HCT116 (cell line): Measurements from ENCODE around the gene DACH2. TPM values are rescaled to one million over a fixed set of nuclear protein-coding genes. Genes with fewer than 3 reads are reported as not detected.

Experiments used
- ATAC-seq: fragments of 200-7000 bp; cut with Tn5 transposase; 2 replicates; pipeline ENCODE4 v1.9.1; 2020; ENCODE audit warnings: mild to moderate bottlenecking, moderate library complexity
- BruUV-seq: library from RNA; stranded (reverse); fragments of 400-500 nt; replicated peaks from 2 replicates; lab custom pipeline; 2021; lab: Mats Ljungman, UMichigan
- CTCF ChIA-PET: fragments of 300-600 bp; sonication (Branson Sonifier 250); formaldehyde crosslinking; loops from one replicate; lab custom pipeline; 2021; ENCODE audit warnings: antibody characterized with exemption; lab: Charles Lee
- POLR2A ChIA-PET: fragments of 300-600, 350-600 bp; sonication (Branson Sonifier 250); formaldehyde crosslinking; loops from one replicate; lab custom pipeline; 2021; ENCODE audit warnings: antibody characterized with exemption; lab: Charles Lee
- RAD21 ChIA-PET, 2 experiments: fragments of 300-600 bp; sonication (Branson Sonifier 250); formaldehyde crosslinking; loops; one replicate each; lab custom pipeline; 2023; ENCODE audit warnings: low total read pairs in 2 of 2; ENCODE audit not compliant: uncharacterized antibody in 2 of 2, unreplicated experiment in 2 of 2, low non-redundant PET in 1 of 2; lab: Charles Lee
- DNase-seq: peaks from one replicate; pipeline ENCODE4 v3.0.0-alpha.2; 2010; ENCODE audit warnings: low read depth, low spot score
- H2AFZ ChIP-seq: fragments of 200-600 bp; shearing (Covaris generic), sonication (generic); 2 replicates; pipeline ENCODE4 v1.6.1; 2017; ENCODE audit warnings: low read depth, mixed run types, mixed read lengths, antibody characterized with exemption, low read length; ENCODE audit not compliant: poor library complexity, severe bottlenecking
- H3K27ac ChIP-seq: 2 replicates; pipeline ENCODE4 v1.5.1; 2012; ENCODE audit warnings: low read depth, low read length
- H3K27me3 ChIP-seq: fragments of 200-600 bp; sonication (generic); 2 replicates; pipeline ENCODE4 v1.6.1; 2016; ENCODE audit warnings: mixed run types, low read length, mixed read lengths; ENCODE audit not compliant: insufficient read depth
- H3K36me3 ChIP-seq, 2 experiments: fragments of 200-500 bp in 1 of 2; fragments of 200-600 bp in 1 of 2; sonication (Bioruptor generic) in 1 of 2; sonication (generic) in 1 of 2; 2 replicates each; pipeline versions ENCODE4 v1.5.1 to v1.6.1; 2014 to 2016; ENCODE audit warnings: low read length in 2 of 2, inconsistent platforms in 1 of 2, mixed read lengths in 1 of 2, mixed run types in 1 of 2; ENCODE audit not compliant: insufficient read depth in 2 of 2, control insufficient read depth in 1 of 2
- H3K4me1 ChIP-seq, 2 experiments: fragments of 200-600 bp in 1 of 2; sonication (generic) in 1 of 2; 2 replicates each; pipeline versions ENCODE4 v1.5.1 to v1.6.1; 2012 to 2017; ENCODE audit warnings: low read length in 2 of 2, inconsistent platforms in 1 of 2, mild to moderate bottlenecking in 1 of 2, mixed read lengths in 1 of 2, mixed run types in 1 of 2, moderate library complexity in 1 of 2; ENCODE audit not compliant: insufficient read depth in 2 of 2, control insufficient read depth in 1 of 2
- H3K4me2 ChIP-seq: fragments of 200-600 bp; sonication (generic); 2 replicates; pipeline ENCODE4 v1.6.1; 2017; ENCODE audit warnings: mixed run types, low read length, mixed read lengths
- H3K4me3 ChIP-seq, 2 experiments: fragments of 200-600 bp in 1 of 2; sonication (generic) in 1 of 2; replicated peaks in 1 of 2; 2 replicates each; pipeline ENCODE4 v1.5.1; 2011 to 2016; ENCODE audit warnings: low read length in 2 of 2, control low read depth in 1 of 2, low read depth in 1 of 2, mild to moderate bottlenecking in 1 of 2, mixed read lengths in 1 of 2, mixed run types in 1 of 2
- H3K79me2 ChIP-seq: fragments of 200-600 bp; sonication (generic); 2 replicates; pipeline ENCODE4 v1.6.1; 2017; ENCODE audit warnings: mild to moderate bottlenecking, mixed run types, low read length, moderate library complexity, mixed read lengths; ENCODE audit not compliant: insufficient read depth
- H3K9ac ChIP-seq: fragments of 200-600 bp; sonication (generic); 2 replicates; pipeline ENCODE4 v1.6.1; 2016; ENCODE audit warnings: low read length, mixed read lengths
- H3K9me2 ChIP-seq: fragments of 200-600 bp; sonication (generic), shearing (Covaris generic); 2 replicates; pipeline ENCODE4 v1.6.1; 2017; ENCODE audit warnings: mixed run types, mild to moderate bottlenecking, moderate library complexity; ENCODE audit not compliant: insufficient read depth
- H3K9me3 ChIP-seq, 2 experiments: fragments of 200-500 bp in 1 of 2; fragments of 200-600 bp in 1 of 2; sonication (Bioruptor generic) in 1 of 2; sonication (generic) in 1 of 2; 2 replicates each; pipeline ENCODE4 v1.6.1; 2014 to 2017; ENCODE audit warnings: low read length in 2 of 2, mixed read lengths in 2 of 2, inconsistent platforms in 1 of 2, low read depth in 1 of 2, mild to moderate bottlenecking in 1 of 2, mixed run types in 1 of 2, moderate library complexity in 1 of 2; ENCODE audit not compliant: control insufficient read depth in 1 of 2, insufficient read depth in 1 of 2
- H4K20me1 ChIP-seq: fragments of 200-600 bp; sonication (generic), shearing (Covaris generic); 2 replicates; pipeline ENCODE4 v1.6.1; 2017; ENCODE audit warnings: mixed run types, mild to moderate bottlenecking, moderate library complexity; ENCODE audit not compliant: insufficient read depth
- CEBPB ChIP-seq: IDR thresholded peaks from 2 replicates; pipeline ENCODE4 v1.6.1; 2012; ENCODE audit warnings: low read depth
- FOSL1 ChIP-seq: IDR thresholded peaks from 2 replicates; pipeline ENCODE4 v1.6.1; 2012; ENCODE audit warnings: low read depth
- RAD21 ChIP-seq: IDR thresholded peaks from 2 replicates; pipeline ENCODE4 v1.6.1; 2012; ENCODE audit warnings: low read depth, mild to moderate bottlenecking
- SP1 ChIP-seq: IDR thresholded peaks from 2 replicates; pipeline ENCODE4 v1.6.1; 2012; ENCODE audit warnings: low read depth
- YY1 ChIP-seq: IDR thresholded peaks from 2 replicates; pipeline ENCODE4 v1.6.1; 2011; ENCODE audit warnings: low read length, low read depth, moderate library complexity, mild to moderate bottlenecking; ENCODE audit not compliant: insufficient replicate concordance; ENCODE audit errors: extremely low read depth
- ZFX ChIP-seq: fragments of 450-650 bp; IDR thresholded peaks from 2 replicates; pipeline ENCODE4 v1.6.1; 2017
- ZNF274 ChIP-seq: fragments of 200-500 bp; sonication (Bioruptor generic); IDR thresholded peaks from 2 replicates; pipeline ENCODE4 v1.6.1; 2014; ENCODE audit warnings: mild to moderate bottlenecking, low read depth, low read length, inconsistent platforms
- intact Hi-C: fragments of 100-400 bp; cut with micrococcal nuclease; formaldehyde crosslinking; loops from 2 replicates; pipeline ENCODE4 v1.10.0; 2022
- total RNA-seq: library from RNA; stranded (reverse); gene quantifications from one replicate; pipeline ENCODE4 v1.2.1, GENCODE V29; 2021; ENCODE audit not compliant: unreplicated experiment
- TF ChIP-seq, protein P1 (sequence below): IDR thresholded peaks from 2 replicates; pipeline ENCODE4 v1.6.1; 2012; ENCODE audit warnings: low read depth
- TF ChIP-seq, protein P2 (sequence below), 3 experiments: fragments of 200-600 bp in 1 of 3; sonication (generic) in 1 of 3; IDR thresholded peaks in 2 of 3; conservative IDR thresholded peaks in 1 of 3; 2 replicates each; pipeline ENCODE4 v1.5.1; 2012 to 2017; ENCODE audit warnings: low read depth in 2 of 3, low read length in 2 of 3, antibody characterized with exemption in 1 of 3, borderline replicate concordance in 1 of 3, control low read depth in 1 of 3, mild to moderate bottlenecking in 1 of 3, mixed read lengths in 1 of 3, mixed run types in 1 of 3, moderate library complexity in 1 of 3; ENCODE audit not compliant: insufficient read depth in 1 of 3

The DACH2 gene
- total RNA-seq, 1 experiment from 2014 or later: not detected

DNA sequence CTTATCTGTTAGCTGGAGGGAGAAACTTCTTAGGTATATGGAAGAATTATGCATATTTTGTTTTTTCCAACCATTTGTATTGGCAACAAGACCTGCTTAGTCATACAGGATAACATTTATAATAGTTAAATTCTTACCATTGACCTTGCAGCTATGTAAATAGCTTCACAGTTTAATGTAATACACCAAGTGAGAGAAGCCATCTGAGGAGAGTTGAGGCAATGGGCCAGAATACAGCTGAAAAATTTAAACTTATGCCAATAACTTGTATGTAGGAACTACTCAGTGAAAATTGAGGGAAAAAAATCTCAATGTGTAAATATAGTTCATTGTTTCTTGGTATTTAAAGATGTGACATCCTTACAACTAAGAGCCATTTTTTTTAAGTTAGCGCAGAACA lies 273.5 kb downstream of the DACH2 start:
- ChIA-PET CTCF (no interaction called here), POLR2A (no interaction called here), RAD21 (no interaction called here)
- no peak for ATAC-seq
- Histone ChIP-seq H3K27me3 (no peaks in the 10 kb centered on the region), H3K9me2 (no peaks in the 10 kb centered on the region), H3K9me3 (no peaks in the 10 kb centered on the region), H3K4me3 (no peak overlapping the region), H4K20me1 (no peaks in the 10 kb centered on the region), H3K9ac (no peak overlapping the region), H3K27ac (no peak overlapping the region), H3K36me3 (no peaks in the 10 kb centered on the region), H3K4me2 (no peak overlapping the region), H2AFZ (no peak overlapping the region), H3K79me2 (no peaks in the 10 kb centered on the region), H3K4me1 (no peaks in the 10 kb centered on the region)
- TF ChIP-seq SP1 (no peak), CEBPB (no peak), YY1 (no peak), ZNF274 (no peak), RAD21 (no peak), ZFX (no peak)
- TF ChIP-seq, protein P1, sequence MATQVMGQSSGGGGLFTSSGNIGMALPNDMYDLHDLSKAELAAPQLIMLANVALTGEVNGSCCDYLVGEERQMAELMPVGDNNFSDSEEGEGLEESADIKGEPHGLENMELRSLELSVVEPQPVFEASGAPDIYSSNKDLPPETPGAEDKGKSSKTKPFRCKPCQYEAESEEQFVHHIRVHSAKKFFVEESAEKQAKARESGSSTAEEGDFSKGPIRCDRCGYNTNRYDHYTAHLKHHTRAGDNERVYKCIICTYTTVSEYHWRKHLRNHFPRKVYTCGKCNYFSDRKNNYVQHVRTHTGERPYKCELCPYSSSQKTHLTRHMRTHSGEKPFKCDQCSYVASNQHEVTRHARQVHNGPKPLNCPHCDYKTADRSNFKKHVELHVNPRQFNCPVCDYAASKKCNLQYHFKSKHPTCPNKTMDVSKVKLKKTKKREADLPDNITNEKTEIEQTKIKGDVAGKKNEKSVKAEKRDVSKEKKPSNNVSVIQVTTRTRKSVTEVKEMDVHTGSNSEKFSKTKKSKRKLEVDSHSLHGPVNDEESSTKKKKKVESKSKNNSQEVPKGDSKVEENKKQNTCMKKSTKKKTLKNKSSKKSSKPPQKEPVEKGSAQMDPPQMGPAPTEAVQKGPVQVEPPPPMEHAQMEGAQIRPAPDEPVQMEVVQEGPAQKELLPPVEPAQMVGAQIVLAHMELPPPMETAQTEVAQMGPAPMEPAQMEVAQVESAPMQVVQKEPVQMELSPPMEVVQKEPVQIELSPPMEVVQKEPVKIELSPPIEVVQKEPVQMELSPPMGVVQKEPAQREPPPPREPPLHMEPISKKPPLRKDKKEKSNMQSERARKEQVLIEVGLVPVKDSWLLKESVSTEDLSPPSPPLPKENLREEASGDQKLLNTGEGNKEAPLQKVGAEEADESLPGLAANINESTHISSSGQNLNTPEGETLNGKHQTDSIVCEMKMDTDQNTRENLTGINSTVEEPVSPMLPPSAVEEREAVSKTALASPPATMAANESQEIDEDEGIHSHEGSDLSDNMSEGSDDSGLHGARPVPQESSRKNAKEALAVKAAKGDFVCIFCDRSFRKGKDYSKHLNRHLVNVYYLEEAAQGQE: no peak
- intact Hi-C loops: no loop called here
- no TSS peak for BruUV-seq
- no peak for DNase-seq

GRCh38 chrX:86436116-86436515 lies 287.9 kb downstream of the DACH2 start:
- Histone ChIP-seq H3K4me1 (no peaks in the 10 kb centered on the region), H3K27ac (no peak overlapping the region), H3K27me3 (no peaks in the 10 kb centered on the region), H3K4me3 (no peak overlapping the region), H3K79me2 (no peaks in the 10 kb centered on the region), H2AFZ (no peak overlapping the region), H4K20me1 (no peaks in the 10 kb centered on the region), H3K9me3 (no peaks in the 10 kb centered on the region), H3K9ac (no peak overlapping the region), H3K4me2 (no peak overlapping the region), H3K9me2 (no peaks in the 10 kb centered on the region), H3K36me3 (no peaks in the 10 kb centered on the region)
- ChIA-PET RAD21 (no interaction called here), CTCF (no interaction called here), POLR2A (no interaction called here)
- no TSS peak for BruUV-seq
- ATAC-seq: no peak
- intact Hi-C loops: no loop called here
- no peak for DNase-seq
- TF ChIP-seq, protein P2, sequence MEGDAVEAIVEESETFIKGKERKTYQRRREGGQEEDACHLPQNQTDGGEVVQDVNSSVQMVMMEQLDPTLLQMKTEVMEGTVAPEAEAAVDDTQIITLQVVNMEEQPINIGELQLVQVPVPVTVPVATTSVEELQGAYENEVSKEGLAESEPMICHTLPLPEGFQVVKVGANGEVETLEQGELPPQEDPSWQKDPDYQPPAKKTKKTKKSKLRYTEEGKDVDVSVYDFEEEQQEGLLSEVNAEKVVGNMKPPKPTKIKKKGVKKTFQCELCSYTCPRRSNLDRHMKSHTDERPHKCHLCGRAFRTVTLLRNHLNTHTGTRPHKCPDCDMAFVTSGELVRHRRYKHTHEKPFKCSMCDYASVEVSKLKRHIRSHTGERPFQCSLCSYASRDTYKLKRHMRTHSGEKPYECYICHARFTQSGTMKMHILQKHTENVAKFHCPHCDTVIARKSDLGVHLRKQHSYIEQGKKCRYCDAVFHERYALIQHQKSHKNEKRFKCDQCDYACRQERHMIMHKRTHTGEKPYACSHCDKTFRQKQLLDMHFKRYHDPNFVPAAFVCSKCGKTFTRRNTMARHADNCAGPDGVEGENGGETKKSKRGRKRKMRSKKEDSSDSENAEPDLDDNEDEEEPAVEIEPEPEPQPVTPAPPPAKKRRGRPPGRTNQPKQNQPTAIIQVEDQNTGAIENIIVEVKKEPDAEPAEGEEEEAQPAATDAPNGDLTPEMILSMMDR (IDR thresholded peaks at IDR 0.05 in 2 of 3, conservative IDR thresholded peaks at IDR 0.05 in 1 of 3; ENCODE audit: borderline replicate concordance in 1 of 3, insufficient read depth in 1 of 3, low read depth in 2 of 3, low read length in 2 of 3): no peak
- TF ChIP-seq ZFX: no peak
- TF ChIP-seq FOSL1: no peak
- TF ChIP-seq, protein P1: no peak
